SK-N-SH (cell line): ENCODE measurements around the gene FADS1.

ENCODE experiments used
- CHD2 ChIP-seq: fragments of 150-350 bp; IDR thresholded peaks from 2 replicates; pipeline ENCODE4 v1.6.1; 2018; ENCODE audit warnings: low read length; ENCODE audit not compliant: partially characterized antibody
- EP300 ChIP-seq, 2 experiments: IDR thresholded peaks; 2 replicates each; pipeline versions ENCODE4 v1.4.0 to v1.6.1; 2012; ENCODE audit warnings: borderline replicate concordance in 1 of 2, low read depth in 1 of 2, low read length in 1 of 2
- EZH2phosphoT487 ChIP-seq: fragments of 200-600 bp; sonication (generic); IDR thresholded peaks from 2 replicates; pipeline ENCODE4 v1.6.1; 2017; ENCODE audit warnings: low read depth, mixed run types, mild to moderate bottlenecking, antibody characterized with exemption, moderate library complexity, borderline replicate concordance
- FOXM1 ChIP-seq: IDR thresholded peaks from 2 replicates; pipeline ENCODE4 v1.4.0; 2012; ENCODE audit warnings: low read depth, mild to moderate bottlenecking
- GATA2 ChIP-seq: sonication (generic); formaldehyde crosslinking; IDR thresholded peaks from 2 replicates; pipeline ENCODE4 v1.5.0; 2020; ENCODE audit warnings: mild to moderate bottlenecking, missing genetic modification reagents
- MXI1 ChIP-seq: IDR thresholded peaks from 2 replicates; pipeline ENCODE4 v1.6.1; 2012; ENCODE audit warnings: mild to moderate bottlenecking, low read depth, low read length, improper control_type of control experiment
- NFIC ChIP-seq: IDR thresholded peaks from 2 replicates; pipeline ENCODE4 v1.4.0; 2012; ENCODE audit warnings: borderline replicate concordance
- POLR2AphosphoS5 ChIP-seq: IDR thresholded peaks from 2 replicates; pipeline ENCODE4 v1.6.1; 2012; ENCODE audit warnings: low read depth, low read length
- TAF1 ChIP-seq: IDR thresholded peaks from 2 replicates; pipeline ENCODE4 v1.6.1; 2012; ENCODE audit warnings: low read depth, mild to moderate bottlenecking, low read length, moderate library complexity, borderline replicate concordance
- TF ChIP-seq, protein P1 (sequence below): fragments of 200-600 bp; sonication (generic); IDR thresholded peaks from 2 replicates; pipeline ENCODE4 v1.6.1; 2017; ENCODE audit warnings: antibody characterized with exemption, mild to moderate bottlenecking, moderate library complexity

DNA sequence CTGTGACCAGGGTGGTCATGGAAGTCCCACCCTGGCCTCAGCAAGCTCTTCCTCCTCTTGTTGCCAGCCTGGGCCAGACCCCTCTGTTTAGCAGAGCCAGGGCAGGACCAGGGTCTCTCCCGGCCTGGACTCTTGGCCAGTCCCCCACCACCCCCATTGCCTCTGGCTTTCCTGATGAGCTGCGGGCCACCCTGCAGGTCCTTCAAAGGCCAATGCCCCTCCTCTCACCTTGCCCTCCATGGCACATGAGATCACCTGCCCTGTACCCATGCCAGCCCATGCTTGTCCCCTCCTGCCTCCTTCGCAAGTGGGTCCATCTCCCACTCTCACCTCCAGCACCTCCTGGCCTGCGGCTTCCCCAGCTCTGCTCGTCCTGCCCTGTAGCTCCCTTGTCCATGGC, 21.7 kb upstream of the FADS1 start:
- TF ChIP-seq MXI1 (no peak), POLR2AphosphoS5 (no peak), EP300 (IDR thresholded peaks at IDR 0.05; ENCODE audit: borderline replicate concordance in 1 of 2, low read depth in 1 of 2, low read length in 1 of 2) (no peak), TAF1 (no peak), CHD2 (no peak), GATA2 (no peak), EZH2phosphoT487 (no peak), NFIC (no peak), FOXM1 (no peak)
- TF ChIP-seq, protein P1, sequence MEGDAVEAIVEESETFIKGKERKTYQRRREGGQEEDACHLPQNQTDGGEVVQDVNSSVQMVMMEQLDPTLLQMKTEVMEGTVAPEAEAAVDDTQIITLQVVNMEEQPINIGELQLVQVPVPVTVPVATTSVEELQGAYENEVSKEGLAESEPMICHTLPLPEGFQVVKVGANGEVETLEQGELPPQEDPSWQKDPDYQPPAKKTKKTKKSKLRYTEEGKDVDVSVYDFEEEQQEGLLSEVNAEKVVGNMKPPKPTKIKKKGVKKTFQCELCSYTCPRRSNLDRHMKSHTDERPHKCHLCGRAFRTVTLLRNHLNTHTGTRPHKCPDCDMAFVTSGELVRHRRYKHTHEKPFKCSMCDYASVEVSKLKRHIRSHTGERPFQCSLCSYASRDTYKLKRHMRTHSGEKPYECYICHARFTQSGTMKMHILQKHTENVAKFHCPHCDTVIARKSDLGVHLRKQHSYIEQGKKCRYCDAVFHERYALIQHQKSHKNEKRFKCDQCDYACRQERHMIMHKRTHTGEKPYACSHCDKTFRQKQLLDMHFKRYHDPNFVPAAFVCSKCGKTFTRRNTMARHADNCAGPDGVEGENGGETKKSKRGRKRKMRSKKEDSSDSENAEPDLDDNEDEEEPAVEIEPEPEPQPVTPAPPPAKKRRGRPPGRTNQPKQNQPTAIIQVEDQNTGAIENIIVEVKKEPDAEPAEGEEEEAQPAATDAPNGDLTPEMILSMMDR, result no peak
